Suppressor macrophage treated with lipopolysaccharide for 1 hour (primary cell): ENCODE data around the gene BHMT2.

Source experiments
- DNase-seq, 3 donors: peaks; one replicate each; pipeline ENCODE4 v3.0.0-alpha.2; 2020 to 2022

BHMT2 gene, protein sequence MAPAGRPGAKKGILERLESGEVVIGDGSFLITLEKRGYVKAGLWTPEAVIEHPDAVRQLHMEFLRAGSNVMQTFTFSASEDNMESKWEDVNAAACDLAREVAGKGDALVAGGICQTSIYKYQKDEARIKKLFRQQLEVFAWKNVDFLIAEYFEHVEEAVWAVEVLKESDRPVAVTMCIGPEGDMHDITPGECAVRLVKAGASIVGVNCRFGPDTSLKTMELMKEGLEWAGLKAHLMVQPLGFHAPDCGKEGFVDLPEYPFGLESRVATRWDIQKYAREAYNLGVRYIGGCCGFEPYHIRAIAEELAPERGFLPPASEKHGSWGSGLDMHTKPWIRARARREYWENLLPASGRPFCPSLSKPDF

DNA sequence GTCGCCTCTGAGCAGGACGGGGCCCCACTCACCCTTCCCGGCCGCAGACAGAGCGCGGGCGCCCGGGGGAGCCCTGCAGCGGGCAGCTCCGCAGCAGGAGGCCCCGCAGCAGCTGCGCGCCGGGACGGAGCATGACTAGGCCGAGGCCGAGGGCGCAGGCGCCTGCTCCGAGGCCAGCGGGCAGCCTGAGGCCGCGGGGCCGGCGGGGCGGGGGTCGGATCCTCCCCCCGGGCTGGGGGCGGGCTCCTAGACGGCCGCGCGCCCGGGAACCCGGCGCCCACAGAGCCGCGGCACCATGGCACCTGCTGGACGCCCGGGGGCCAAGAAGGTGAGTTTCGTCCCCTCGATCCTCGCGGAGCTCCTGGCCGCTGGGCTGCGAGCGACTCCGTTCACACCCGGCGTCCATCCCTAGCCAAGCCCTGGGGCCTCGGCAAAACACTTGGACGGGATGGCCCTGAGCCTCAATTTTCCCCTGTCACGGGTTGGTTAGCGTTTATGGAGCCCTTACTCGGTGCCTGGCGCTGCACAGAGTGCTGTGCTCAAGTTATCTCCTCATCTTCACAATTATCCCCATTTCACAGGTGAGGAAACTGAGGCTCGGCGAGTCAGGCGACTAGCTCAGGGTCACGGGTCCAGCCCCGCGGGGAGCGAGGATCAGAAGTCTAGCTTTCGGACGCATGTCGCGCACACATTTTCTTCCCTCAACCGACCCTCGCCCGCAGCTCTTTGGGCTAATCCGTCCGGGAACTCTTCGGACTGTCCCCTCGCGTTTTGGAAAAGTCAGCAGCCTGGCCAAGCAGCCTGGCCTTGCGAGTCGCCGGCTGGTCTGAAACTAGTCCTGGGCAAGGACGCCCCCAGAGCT, at the start of gene BHMT2, which contains the start of gene DMGDH:
BHMT2 (plus strand) TSS at position 280 of the 862 bp plus-strand sequence; CDS start at position 296, 16 bp downstream.
DMGDH (minus strand) TSS at position 187 of the 862 bp plus-strand sequence; CDS start at position 133, 54 bp downstream.
- DNase-seq = peak; percentile 20 to 56 (median 22)

DNA sequence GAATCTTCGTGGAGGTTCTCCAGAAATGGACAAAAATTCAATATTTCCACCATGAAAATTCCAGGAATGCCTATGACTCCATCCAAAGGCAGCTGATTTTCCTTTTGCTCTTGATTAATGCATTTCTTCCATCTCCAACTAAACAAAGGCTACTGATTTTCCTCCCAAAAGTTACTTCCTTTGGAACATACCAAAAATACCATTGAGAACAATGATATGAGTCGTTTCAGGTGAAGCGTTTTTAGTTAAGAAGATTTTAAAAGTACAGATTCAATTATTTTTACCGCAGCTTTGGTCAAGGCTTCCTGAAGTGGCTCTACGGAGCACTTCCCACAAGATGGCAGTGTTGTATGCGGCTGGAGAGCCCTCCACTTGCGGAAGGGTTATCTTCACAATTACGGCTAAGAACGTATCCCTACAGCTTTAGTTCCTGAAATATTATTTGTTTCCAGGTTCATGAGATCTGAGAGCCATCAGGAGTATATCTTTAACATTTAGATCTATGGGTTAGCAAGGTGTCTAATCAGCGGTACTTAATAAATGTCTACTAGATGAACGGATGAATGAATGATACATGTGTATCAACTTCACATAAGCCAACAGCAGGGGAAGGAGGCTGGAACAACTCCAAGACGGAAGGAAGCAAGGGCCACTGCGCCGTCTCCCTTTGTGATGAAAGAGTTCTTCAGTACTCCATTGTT, 48.6 kb upstream of the BHMT2 start:
- DNase-seq = peak; percentile 71 to 76 (median 76)

DNA sequence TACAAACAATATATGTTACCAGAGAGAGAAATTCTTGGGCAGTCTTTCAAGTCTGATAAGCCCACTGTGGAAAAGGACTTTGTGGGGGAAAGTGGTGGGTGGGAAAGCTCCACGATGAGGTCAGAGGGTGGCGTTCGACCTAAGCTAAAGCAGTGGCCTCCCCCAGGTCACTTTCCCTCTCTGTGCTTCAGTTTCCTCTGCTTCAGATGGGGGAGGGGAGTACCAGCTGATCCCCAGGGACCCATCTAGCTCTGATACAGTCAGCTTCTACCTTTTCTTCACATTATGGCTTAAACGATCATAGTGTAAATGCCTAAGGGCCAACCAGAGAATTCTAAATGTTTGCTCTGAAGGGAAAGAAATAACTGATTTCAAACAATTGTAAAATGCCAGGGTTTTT, 47.8 kb upstream of the BHMT2 start:
- DNase-seq = no peak

DNA sequence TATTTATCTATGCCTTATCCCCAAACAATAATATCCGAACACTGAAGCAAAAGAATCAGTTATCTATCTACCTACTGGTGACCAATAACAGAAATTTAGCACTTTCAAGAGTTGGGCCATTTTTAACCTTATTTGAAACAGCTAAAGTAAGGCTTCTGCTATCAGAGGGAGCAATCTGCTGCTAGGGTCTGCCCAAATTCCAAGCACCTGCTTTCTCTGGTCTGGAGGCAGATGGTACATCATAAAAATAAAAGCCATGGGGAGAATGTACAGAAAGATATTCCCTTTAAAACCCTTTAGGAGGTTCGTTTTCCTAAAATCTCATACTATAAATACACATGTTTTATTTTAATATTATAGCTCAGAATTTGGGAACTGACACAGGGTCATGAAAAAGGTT, 46.8 kb upstream of the BHMT2 start:
- no peak for DNase-seq

DNA sequence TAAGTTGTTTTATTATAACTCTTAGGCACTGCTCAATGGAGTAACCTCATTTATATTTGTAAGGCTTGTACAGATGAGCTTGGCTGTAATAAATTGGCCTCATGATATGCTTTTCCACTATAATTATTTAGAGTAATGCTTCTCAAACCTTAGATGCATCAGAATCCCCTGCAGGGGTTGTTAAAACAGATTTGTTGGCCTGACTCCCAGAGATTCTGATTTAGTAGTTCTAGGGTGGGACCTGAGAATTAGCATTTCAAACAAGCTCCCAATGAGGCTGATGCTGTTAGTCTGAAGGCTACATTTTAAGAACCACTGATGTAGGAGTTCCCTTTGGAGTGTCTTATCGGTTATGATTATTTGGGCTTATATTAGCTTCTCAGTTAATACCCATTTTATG, 46.2 kb upstream of the BHMT2 start:
- no peak for DNase-seq

DNA sequence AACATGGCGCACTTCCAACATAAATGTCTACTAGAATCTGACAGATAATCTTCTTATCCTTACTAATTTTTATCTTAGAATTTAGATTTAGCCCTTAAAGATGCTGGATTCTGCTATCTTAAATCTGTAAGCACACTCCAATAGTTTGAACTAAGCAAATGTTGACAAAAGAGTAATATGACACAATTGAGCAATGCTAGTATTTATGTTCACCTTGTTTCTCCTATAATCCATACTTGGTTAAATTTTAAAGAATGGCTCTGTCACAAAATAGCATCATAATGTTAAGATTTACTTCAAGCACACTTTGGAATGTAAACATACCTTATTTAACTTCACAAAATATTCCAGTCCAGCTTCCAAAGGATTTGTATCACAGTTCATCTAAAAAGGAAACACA, 45.6 kb upstream of the BHMT2 start:
- DNase-seq = no peak

DNA sequence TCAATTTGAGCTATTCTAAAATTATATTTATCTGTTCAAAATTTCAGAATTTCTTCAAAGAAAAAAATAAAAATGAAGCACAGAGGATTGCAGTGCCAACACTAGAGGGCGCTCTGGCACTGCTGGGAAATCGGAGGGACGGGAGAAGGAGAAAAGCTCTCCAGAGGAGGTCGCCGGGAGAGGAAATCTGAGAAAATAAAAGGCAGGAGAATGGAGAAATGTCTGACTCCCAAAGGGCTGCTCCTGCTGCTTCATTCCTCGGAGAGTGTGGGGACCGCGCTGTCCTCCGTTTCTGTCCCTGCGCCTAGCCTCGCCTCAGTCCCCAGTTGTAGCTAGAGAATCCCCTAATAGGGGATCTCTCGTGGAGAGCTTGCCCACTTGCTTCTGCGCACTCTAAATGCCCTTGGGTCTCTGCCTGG, 44.5 kb upstream of the BHMT2 start:
- peak; percentile 66 to 83 (median 82) for DNase-seq

DNA sequence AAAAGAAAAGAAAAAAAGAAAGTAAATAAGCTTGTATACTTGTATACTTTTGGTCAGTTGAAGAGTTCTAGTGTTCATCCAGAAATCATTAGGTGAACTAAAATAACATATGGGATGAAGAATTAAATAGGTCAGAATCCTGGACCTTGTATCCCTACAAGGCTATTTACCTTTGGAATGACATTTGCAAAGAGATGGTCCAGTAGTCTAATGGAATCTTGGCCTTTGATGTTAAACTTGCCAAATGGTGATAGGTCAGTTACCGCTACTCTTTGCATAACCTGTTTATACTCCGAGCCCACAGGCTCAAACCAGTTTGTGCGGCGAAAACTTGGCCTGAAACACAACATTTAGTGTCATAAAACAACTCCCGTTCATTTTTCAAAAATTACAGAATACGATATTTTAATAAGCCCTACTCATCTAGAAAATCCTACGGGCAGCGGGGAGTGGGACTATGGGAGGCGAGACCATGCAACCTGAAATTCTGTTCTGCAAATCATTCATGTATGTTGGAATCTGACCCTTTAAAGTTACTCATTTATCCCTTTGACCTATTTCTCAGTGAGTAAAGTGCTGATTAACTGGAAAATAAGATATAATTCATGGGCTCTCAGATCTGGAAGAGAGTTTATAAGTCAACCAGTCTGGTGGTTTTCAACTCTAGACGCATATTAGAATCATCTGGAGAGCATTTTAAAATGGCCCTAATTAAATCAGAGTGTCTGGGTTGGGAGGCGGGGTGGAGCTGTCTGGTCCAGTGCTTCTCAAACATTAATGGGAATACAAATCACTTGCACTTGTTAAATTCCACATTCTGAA, 38.7 kb upstream of the BHMT2 start:
- DNase-seq = no peak

DNA sequence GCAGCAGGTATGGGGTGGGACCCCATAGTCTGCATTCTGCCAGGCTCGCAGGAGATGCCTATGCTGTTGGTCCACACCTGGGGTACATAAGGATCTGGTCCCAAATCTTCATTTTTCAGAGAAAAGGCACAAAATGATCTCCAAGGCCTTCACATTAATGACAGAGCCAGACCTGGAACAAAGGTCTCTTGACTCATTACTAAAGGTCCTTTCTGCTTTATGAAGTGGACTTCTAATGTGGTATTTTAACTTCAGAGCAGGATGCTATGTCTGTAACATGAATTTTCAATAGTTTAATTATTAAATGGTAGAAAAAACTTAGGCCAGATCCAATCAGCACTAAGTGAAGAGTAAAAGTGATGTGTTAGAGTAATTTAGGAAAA, 38.1 kb upstream of the BHMT2 start:
- DNase-seq = no peak

DNA sequence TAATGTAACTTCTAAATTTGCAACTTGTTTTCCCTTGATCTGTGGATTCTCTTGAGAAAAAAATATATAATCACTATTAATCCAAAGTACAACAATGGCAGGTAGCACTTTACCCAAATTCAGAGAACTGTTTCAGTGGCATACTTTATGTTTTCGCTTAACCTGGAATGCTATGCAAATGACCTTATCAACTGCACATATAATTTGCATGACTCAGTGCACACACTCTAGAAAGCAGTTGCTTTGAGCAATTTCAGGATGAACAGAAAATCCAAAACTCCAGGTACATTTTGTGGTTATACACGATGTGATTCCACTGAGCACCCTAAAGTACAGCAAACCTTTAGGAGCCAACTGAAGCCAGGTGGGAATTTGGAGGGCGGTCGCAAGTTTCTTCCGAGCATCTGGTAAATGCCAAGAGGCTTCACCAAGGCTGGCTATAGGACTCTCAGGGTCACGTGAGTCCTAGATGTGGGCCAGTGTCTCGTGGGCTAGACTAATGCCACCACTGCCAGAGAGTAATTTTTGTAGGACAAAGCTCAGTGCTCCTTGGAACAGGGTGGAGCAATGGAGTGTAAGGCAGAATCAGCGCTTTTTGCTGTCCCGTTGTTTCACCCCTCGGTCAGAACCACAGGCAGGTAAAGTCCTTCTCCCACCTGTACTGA, 37.4 kb upstream of the BHMT2 start:
- no peak for DNase-seq

DNA sequence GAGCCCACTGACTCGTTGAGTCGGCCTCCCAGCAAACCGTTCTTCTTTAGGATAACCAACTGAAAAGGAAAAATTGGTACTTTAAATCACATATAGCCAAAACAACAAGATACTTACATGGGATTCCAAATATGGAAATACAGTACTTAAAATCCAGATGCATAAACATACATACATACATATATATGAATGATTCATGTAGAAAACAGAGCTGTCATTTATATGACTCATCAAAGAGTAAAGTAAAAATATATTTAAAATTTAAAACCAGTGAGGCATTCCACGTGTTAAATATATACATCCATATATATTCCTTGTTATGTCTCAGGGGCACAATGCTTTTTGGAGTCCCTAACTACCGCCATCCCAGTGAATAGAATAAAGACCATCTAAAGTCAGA, 36.8 kb upstream of the BHMT2 start:
- no peak for DNase-seq

DNA sequence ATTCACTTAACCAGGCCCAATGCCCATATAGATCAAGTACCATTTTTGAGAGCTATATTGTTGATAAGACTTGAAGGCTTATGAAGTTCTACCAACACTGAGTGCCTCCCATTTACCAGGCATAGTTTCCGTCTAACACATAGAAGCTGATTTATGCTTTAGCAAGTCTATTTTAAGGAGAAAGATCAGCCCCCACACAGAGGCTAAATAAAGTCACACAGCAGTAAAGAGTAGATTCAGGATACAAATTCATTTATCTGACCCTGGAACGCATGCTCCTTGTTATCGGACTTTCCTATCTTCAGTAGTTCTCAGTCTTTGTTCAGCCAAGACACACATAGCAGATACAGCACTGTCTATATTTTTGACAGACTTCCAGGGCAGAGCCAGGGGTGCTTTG, 34.3 kb upstream of the BHMT2 start:
- no peak for DNase-seq

DNA sequence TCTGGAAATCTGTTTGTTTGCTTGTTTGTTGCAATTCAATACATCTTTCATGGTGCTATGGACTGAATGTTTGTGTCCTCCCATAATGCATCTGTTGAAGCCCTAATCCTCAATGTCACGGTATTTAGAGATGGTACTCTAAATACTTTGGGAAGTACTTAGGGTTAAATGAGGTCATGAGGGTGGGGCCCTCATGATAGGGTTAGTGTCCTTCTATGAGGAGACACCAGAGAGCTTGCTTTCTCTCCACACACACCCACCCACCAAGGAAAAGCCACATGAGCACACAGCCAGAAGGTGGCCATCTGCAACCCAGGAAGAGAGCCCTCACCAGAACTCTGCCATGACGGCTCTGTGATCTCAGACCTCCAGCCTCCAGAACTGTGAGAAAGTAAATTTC, 32.8 kb upstream of the BHMT2 start:
- no peak for DNase-seq

DNA sequence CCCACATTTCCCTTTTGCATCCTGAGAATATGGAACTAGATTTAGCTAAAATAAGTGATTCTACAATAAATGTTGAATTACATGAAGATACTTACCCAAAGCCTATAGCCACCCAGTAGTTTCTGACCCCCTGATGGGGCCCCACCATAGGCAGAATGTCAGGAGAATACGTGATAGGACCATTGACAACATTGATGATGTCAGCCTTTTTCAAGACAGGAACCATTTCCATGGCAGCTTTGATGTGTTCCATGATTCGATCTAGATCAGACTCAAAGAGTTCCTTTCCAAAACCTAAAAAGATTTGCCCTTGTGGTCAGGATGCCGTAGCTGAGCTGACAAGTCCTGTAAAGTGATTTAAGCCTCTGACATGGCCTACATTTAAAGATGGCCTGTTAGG, 27.4 kb upstream of the BHMT2 start:
- DNase-seq = no peak

DNA sequence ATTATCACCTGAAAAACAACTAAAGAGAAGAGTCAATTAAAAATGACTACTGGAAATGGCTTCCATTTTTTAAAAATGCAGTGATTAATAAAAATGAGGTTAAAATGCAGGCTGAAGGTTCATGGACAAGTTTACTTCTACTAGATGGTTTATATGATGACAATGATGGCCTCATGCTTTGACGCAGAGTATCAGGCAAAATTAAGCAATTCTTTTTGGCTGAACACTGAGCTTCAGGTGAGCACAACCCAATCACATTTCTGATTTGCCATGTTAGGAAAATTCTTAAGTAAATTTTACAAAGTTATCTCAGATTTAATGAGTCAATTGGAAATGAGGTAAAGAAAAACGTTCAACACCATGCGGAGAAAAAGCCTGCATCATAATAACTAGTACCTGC, 22.4 kb upstream of the BHMT2 start:
- DNase-seq = no peak

DNA sequence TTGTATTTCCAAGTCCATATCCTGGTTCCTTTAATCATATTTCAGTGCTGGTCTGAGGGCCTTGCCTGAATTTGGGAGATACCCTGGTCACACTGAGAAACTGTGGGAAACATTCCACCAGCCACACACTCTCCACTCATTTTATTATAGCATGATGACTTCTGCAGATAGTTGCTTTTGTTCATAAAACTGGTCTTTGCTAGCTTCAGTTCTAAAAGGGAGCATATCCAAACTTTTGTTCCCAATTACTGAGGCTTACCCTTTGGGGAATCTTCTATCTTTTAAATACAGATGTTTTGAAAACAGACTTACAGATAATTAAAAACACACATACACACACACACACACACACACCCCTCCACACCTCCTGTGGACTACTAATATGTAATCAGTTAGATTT, 21.1 kb upstream of the BHMT2 start:
- no peak for DNase-seq

DNA sequence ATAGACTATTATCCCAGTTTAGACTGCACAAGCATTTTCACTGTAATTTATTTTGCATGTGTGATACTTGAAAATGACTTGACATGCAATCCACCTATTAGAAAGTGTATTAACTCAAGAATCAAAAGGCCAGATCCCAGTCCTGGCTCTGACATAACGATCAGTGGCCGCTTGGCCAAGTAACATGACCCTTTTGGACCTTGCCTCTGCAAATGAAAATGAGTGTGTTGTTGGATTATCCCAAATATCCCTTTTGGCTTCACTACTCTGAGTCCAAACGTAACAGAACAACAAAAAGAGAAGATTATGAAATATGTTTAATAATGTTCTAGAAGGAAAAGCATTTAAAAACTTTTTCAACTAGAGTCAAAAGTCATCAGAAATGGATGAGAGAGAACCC, 19.1 kb upstream of the BHMT2 start:
- no peak for DNase-seq

DNA sequence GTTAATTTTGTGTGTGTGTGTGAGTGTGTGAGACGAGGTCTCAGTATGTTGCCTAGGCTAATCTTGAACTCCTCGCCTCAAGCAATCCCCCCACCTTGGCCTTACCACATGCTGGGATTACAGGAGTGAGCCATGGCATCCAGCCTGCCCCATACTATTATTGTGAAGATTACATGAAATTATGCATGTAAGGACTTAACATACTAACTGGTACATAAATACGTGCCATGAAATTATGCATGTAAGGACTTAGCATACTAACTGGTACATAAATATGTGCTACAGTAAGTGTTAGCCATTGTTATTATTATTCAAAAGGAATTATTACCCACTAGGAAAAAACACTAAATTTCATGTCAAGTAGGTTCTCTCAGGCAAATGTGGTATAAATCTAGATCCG, 16.2 kb upstream of the BHMT2 start:
- no peak for DNase-seq

DNA sequence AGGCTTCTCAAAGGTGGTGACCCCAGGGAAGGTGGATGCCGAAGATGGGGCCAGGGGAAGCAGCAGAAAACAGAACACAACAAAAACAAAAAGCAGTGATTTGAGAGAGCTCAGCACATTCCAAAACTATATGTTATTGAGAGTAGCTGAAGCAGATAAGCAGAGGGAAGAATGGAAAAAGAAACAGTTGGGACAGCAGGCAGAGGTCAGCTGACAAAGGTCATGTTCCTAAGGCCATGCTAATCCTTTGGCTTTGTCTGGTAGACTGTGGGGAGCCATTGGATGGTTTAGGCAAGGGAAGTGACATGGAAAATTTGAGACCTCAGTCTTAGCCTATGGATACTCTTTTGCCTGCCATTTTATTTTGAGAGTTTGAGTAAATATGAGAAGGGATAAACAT, 14.6 kb upstream of the BHMT2 start:
- DNase-seq = no peak

DNA sequence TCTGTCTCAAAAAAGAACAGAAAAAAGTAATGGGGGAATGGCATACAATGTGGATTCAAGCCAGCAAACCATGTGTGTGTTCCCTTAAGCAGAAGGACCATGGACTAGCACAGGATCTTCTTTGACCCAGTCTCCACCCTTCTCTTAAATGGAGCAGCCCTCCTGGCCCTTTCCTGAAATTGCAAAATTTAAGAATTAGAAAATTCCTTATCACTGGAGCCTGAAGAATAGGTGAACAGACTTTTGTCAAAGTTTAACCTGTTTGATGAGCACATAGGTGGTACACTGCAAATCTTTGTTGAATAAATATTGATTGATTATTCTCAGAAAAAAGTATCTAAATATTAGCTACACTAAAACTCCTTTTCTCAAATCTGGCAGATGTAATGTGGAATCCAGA, 12.7 kb upstream of the BHMT2 start:
- DNase-seq = no peak

DNA sequence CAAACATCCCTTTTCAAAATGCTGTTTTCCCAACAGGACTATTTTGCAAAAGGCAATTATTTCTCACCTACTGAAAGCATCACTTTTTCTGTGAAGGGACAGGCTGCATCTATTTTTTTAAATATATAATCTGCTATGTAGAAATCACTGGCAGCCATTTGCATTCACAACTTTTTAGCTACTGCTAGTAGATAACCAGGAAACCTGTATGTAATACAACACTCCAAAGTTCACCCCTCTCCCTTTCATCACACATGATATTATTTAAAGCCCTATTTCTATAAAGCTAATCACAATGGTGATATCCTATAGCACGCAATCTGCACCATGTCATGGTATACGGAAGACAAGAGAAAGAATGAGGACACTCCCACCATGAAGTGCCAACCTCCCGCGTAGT, 9.9 kb upstream of the BHMT2 start:
- no peak for DNase-seq

DNA sequence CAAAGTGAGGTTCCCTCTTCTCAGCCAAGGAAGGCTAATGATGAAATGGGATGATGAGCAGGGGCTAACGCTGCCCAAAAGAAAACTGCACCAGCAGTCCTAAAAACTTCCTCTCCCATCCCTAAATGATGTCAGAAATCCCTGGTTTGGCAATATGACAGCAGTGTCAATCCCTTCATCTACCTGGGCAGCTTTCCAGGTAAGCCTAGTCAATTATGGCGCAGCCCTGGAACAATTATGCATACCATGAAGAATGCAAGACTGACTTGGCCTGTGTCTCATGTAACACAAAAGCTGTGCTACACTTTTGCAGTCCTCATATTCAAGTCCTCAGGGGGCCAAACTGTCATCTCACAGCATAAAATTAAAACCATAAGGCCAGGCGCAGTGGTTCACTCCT, 7.1 kb upstream of the BHMT2 start:
- DNase-seq = no peak
